Suprapubic skin (tissue), 3 donors: Measurements from ENCODE around the gene ZNF692.

ENCODE experiments used
- CTCF ChIP-seq, 2 donors: fragments of 200-600 bp in 1 of 2; fragments of 450-650 bp in 1 of 2; sonication (generic) in 1 of 2; IDR thresholded peaks; one replicate each; pipeline ENCODE4 v1.5.1; 2016 to 2019; ENCODE audit warnings: antibody characterized with exemption in 2 of 2, mild to moderate bottlenecking in 1 of 2, moderate library complexity in 1 of 2
- POLR2AphosphoS5 ChIP-seq, 3 donors: sonication (generic); formaldehyde crosslinking; IDR thresholded peaks; one replicate each; pipeline ENCODE4 v1.6.1; 2017; ENCODE audit warnings: antibody characterized with exemption in 3 of 3

GRCh38 chr1:248811514-248812490 lies 47.1 kb downstream of the ZNF692 start:
- TF ChIP-seq CTCF (IDR thresholded peaks at IDR 0.05) (no peak), POLR2AphosphoS5 (IDR thresholded peaks at IDR 0.05) (no peak)
